GM23248 (cell line): ENCODE measurements around the gene GPR17. TPM values are rescaled to one million over a fixed set of nuclear protein-coding genes. Genes with fewer than 3 reads are reported as not detected.

Experiments used
- DNase-seq: peaks from one replicate; pipeline ENCODE4 v3.0.0-alpha.2; 2015
- H2AFZ ChIP-seq: fragments of 200-600 bp; sonication (generic); 2 replicates; pipeline ENCODE4 v1.6.1; 2016; ENCODE audit warnings: antibody characterized with exemption
- H3F3A ChIP-seq: fragments of 200-600 bp; sonication (generic); 2 replicates; pipeline ENCODE4 v1.6.1; 2016; ENCODE audit warnings: mild to moderate bottlenecking, antibody characterized with exemption, mixed run types; ENCODE audit not compliant: insufficient read depth
- H3K27ac ChIP-seq: fragments of 200-600 bp; sonication (generic); 2 replicates; pipeline ENCODE4 v1.5.1; 2016; ENCODE audit warnings: mild to moderate bottlenecking
- H3K27me3 ChIP-seq: fragments of 200-600 bp; sonication (generic); replicated peaks from 2 replicates; pipeline ENCODE4 v1.6.1; 2016; ENCODE audit warnings: mild to moderate bottlenecking; ENCODE audit not compliant: insufficient read depth
- H3K36me3 ChIP-seq: fragments of 200-600 bp; sonication (generic); 2 replicates; pipeline ENCODE4 v1.6.1; 2016; ENCODE audit warnings: low read depth, mild to moderate bottlenecking
- H3K4me1 ChIP-seq: fragments of 200-600 bp; sonication (generic); 2 replicates; pipeline ENCODE4 v1.6.1; 2016; ENCODE audit warnings: mild to moderate bottlenecking; ENCODE audit not compliant: insufficient read depth
- H3K4me2 ChIP-seq: fragments of 200-600 bp; sonication (generic); one replicate; pipeline ENCODE4 v1.6.1; 2016; ENCODE audit warnings: mild to moderate bottlenecking; ENCODE audit not compliant: unreplicated experiment
- H3K4me3 ChIP-seq: fragments of 200-600 bp; sonication (generic); 2 replicates; pipeline ENCODE4 v1.5.1; 2016; ENCODE audit warnings: mild to moderate bottlenecking
- H3K79me2 ChIP-seq: fragments of 200-600 bp; sonication (generic); 2 replicates; pipeline ENCODE4 v1.6.1; 2016; ENCODE audit warnings: mild to moderate bottlenecking; ENCODE audit not compliant: insufficient read depth
- H3K9ac ChIP-seq: fragments of 200-600 bp; sonication (generic); 2 replicates; pipeline ENCODE4 v1.6.1; 2016; ENCODE audit warnings: mild to moderate bottlenecking
- H3K9me2 ChIP-seq: fragments of 200-600 bp; sonication (generic); 2 replicates; pipeline ENCODE4 v1.6.1; 2016; ENCODE audit warnings: mixed run types, mild to moderate bottlenecking, moderate library complexity; ENCODE audit not compliant: insufficient read depth
- H3K9me3 ChIP-seq: fragments of 200-600 bp; sonication (generic); one replicate; pipeline ENCODE4 v1.6.1; 2017; ENCODE audit warnings: low read depth
- H4K20me1 ChIP-seq: fragments of 200-600 bp; sonication (generic); 2 replicates; pipeline ENCODE4 v1.6.0; 2016; ENCODE audit not compliant: insufficient read depth
- EZH2 ChIP-seq: fragments of 200-600 bp; sonication (generic); IDR thresholded peaks from 2 replicates; pipeline ENCODE4 v1.6.1; 2018; ENCODE audit warnings: antibody characterized with exemption, mild to moderate bottlenecking; ENCODE audit not compliant: insufficient read depth, poor library complexity, severe bottlenecking
- EZH2phosphoT487 ChIP-seq: fragments of 200-600 bp; sonication (generic); IDR thresholded peaks from 2 replicates; pipeline ENCODE4 v1.6.1; 2018; ENCODE audit warnings: antibody characterized with exemption, moderate library complexity, mild to moderate bottlenecking, low read depth; ENCODE audit not compliant: insufficient read depth
- WGBS, 2 experiments: methylation state at CpG; one replicate each; pipeline ENCODE4 v1.1.6; 2015 to 2017; ENCODE audit warnings: low lambda C conversion rate in 2 of 2, low coverage in 1 of 2; ENCODE audit errors: missing lambda C conversion rate in 2 of 2; 5-methylcytosine and 5-hydroxymethylcytosine counted together
- in situ Hi-C: fragments of 300-500 bp; cut with MboI; formaldehyde crosslinking; loops from 2 replicates; pipeline ENCODE4 v1.15.0; 2020
- polyA plus RNA-seq: library from polyadenylated mRNA; unstranded; fragments of >200 nt; fragmentation: Nextera tagmentation; extraction: Ambion mirVana; gene quantifications from 2 replicates; pipeline ENCODE4 v1.2.1, GENCODE V29; 2016
- total RNA-seq: library from RNA; depleted of rRNA; stranded (reverse); fragments of >200 nt; shearing (Covaris generic); gene quantifications from 2 replicates; pipeline ENCODE4 v1.2.3, GENCODE V29; 2014

Gene GPR17
- total and polyA plus RNA-seq, 2 experiments from 2014 or later, result 0.11 TPM; not detected in 1

GRCh38 chr2:127614246-127614645, 31.7 kb upstream of the GPR17 start:
- Histone ChIP-seq H3K4me3 (no peak overlapping the region), H3K9ac (no peak overlapping the region)
- in situ Hi-C loops, result no loop called here

DNA sequence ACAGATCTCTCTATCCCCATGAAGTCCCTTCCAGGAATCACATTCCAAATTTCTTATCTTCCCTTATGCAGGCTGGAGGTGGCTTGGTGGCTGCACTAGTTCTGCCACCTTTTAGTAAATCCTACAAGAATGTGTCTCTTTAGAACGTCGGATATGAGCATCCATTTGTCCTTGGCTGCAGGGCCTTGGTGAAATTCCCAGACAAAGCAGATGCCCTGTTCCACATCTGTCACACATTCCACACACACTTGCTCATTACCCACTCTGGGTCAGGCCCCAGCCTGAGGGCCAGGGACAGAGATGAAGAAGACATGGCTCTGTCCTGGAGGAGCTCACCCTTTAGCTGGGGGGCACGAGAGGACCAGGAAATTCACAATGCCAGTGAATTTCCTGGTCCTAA, 31.2 kb upstream of the GPR17 start:
- peak; percentile 75 for DNase-seq
- Histone ChIP-seq H3K9ac (no peak overlapping the region), H4K20me1 (no peaks in the 10 kb centered on the region), H2AFZ (no peak overlapping the region), H3K9me3 (no peaks in the 10 kb centered on the region), H3K4me1 (peaks cover 12% of the 10 kb centered on the region), H3K36me3 (no peaks in the 10 kb centered on the region), H3F3A (peaks cover 4% of the 10 kb centered on the region; the same call in 1 of the 2 replicates), H3K4me3 (no peak overlapping the region), H3K4me2 (no peak overlapping the region), H3K27me3 (no peaks in the 10 kb centered on the region), H3K27ac (no peak overlapping the region), H3K9me2 (no peaks in the 10 kb centered on the region), H3K79me2 (no peaks in the 10 kb centered on the region)
- WGBS, 2 experiments, result 15 to 20% methylated on average over 3 of the region's 3 CpGs
- in situ Hi-C loops, result no loop called here
- no peak for TF ChIP-seq EZH2
- no peak for TF ChIP-seq EZH2phosphoT487

More at GRCh38 chr2:127614246-127614645, 31.7 kb upstream of the GPR17 start:
- Histone ChIP-seq H2AFZ (no peak overlapping the region), H3K27ac (no peak overlapping the region), H3F3A (peaks cover 4% of the 10 kb centered on the region; the same call in 1 of the 2 replicates), H3K27me3 (no peaks in the 10 kb centered on the region), H3K4me2 (no peak overlapping the region), H3K4me1 (peaks cover 12% of the 10 kb centered on the region), H3K79me2 (no peaks in the 10 kb centered on the region), H4K20me1 (no peaks in the 10 kb centered on the region), H3K36me3 (no peaks in the 10 kb centered on the region), H3K9me3 (no peaks in the 10 kb centered on the region), H3K9me2 (no peaks in the 10 kb centered on the region)
- TF ChIP-seq EZH2 (no peak), EZH2phosphoT487 (no peak)
- no peak for DNase-seq
- 92 to 96% methylated on average over 2 of the region's 2 CpGs for WGBS, 2 experiments

DNA sequence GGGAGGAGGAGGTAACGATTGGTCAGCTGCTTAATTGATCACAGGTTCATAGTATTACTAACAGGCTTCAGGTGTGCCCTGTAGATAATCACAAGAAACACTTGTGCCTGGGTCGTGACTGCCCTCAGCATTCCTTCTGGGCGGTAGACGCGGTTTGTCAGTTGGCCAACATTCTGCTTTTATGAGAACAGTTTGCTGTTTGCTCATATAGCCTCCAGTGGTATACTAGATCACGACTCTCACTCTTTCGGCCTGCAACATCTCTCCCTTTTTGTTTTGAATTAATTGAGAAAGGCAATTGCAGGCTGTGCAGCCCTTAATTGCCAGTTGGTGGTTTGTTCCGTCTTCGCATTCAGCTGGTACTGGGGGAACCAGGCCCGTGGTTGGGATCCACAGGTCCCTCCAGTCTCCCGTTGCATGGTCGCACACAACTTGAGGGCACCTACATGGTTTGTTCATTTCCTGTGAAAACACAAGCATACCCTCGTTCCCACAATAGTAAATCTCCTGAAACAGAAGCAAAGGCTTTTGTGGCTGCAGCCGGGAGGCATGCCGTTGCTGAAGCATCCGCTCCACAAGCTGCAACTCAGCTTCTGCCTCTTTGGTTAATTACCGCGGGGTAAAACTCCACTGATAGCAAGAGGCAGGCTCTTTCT, 30.3 kb upstream of the GPR17 start:
- Histone ChIP-seq H3K36me3 (no peaks in the 10 kb centered on the region), H2AFZ (no peak overlapping the region), H3F3A (peaks cover 4% of the 10 kb centered on the region; the same call in 1 of the 2 replicates), H4K20me1 (no peaks in the 10 kb centered on the region), H3K27ac (no peak overlapping the region), H3K79me2 (no peaks in the 10 kb centered on the region), H3K4me2 (no peak overlapping the region), H3K27me3 (no peaks in the 10 kb centered on the region), H3K4me3 (no peak overlapping the region), H3K9ac (no peak overlapping the region), H3K9me2 (no peaks in the 10 kb centered on the region), H3K9me3 (no peaks in the 10 kb centered on the region), H3K4me1 (peaks cover 12% of the 10 kb centered on the region)
- in situ Hi-C loops, result no loop called here
- peak; percentile 56 for DNase-seq
- WGBS, 2 experiments, result 69 to 76% methylated on average over 18 of the region's 18 CpGs
- TF ChIP-seq EZH2, result no peak
- no peak for TF ChIP-seq EZH2phosphoT487

- no peak overlapping the region for H3K27ac ChIP-seq
- no peak overlapping the region for H3K9ac ChIP-seq
- 48 to 58% methylated on average over 7 of the region's 7 CpGs for WGBS, 2 experiments
Measured at GRCh38 chr2:127618551-127619202, 27.3 kb upstream of the GPR17 start.

More at GRCh38 chr2:127618551-127619202, 27.3 kb upstream of the GPR17 start:
- Histone ChIP-seq H3K79me2 (no peaks in the 10 kb centered on the region), H3K4me2 (no peak overlapping the region), H3K9me3 (no peaks in the 10 kb centered on the region), H2AFZ (no peak overlapping the region), H3K36me3 (no peaks in the 10 kb centered on the region), H3K4me3 (no peak overlapping the region), H3K9me2 (no peaks in the 10 kb centered on the region), H4K20me1 (no peaks in the 10 kb centered on the region), H3F3A (peaks cover 4% of the 10 kb centered on the region; the same call in 1 of the 2 replicates), H3K4me1 (peaks cover 12% of the 10 kb centered on the region), H3K27me3 (no peaks in the 10 kb centered on the region)
- DNase-seq, result no peak
- TF ChIP-seq EZH2phosphoT487 (no peak), EZH2 (no peak)
- in situ Hi-C loops, result no loop called here
